AG09319 (cell line): Measurements from ENCODE around the gene P2RX3.

Experiments
- DNase-seq: peaks from one replicate; pipeline ENCODE4 v3.0.0-alpha.2; 2010; ENCODE audit warnings: low read depth; ENCODE audit errors: extremely low read depth
- TF ChIP-seq, protein P1 (sequence below): IDR thresholded peaks from 2 replicates; pipeline ENCODE4 v1.5.1; 2011; ENCODE audit warnings: low read depth, mild to moderate bottlenecking, inconsistent platforms, low read length, moderate library complexity

P2RX3 gene

DNA sequence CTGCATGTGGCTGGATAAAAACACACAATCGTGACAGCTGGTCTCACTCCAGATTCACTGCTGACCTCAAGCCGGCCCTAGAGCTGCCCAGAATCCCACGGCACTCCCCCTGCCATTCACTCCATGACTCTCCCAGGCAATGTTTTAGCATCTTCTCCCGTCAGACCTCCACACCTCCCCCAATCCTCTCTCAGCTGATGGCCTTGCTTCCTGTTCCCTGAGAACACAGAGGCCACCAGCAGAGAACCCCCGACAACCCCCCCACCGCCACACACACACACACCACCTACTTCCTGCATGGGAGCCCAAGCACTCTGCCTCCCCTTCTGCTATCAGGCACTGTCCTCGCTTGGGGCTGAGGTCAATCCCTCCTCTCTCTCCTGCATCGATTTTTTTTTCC lies 22.7 kb upstream of the P2RX3 start:
- DNase-seq, result no peak
- TF ChIP-seq, protein P1, sequence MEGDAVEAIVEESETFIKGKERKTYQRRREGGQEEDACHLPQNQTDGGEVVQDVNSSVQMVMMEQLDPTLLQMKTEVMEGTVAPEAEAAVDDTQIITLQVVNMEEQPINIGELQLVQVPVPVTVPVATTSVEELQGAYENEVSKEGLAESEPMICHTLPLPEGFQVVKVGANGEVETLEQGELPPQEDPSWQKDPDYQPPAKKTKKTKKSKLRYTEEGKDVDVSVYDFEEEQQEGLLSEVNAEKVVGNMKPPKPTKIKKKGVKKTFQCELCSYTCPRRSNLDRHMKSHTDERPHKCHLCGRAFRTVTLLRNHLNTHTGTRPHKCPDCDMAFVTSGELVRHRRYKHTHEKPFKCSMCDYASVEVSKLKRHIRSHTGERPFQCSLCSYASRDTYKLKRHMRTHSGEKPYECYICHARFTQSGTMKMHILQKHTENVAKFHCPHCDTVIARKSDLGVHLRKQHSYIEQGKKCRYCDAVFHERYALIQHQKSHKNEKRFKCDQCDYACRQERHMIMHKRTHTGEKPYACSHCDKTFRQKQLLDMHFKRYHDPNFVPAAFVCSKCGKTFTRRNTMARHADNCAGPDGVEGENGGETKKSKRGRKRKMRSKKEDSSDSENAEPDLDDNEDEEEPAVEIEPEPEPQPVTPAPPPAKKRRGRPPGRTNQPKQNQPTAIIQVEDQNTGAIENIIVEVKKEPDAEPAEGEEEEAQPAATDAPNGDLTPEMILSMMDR, result no peak

GRCh38 chr11:57316017-57316416 lies 22.1 kb upstream of the P2RX3 start:
- TF ChIP-seq, protein P1, result no peak
- DNase-seq, result no peak

GRCh38 chr11:57318178-57318577 lies 20.0 kb upstream of the P2RX3 start:
- no peak for DNase-seq
- TF ChIP-seq, protein P1, result no peak

- DNase-seq, result no peak
- TF ChIP-seq, protein P1, result no peak
Measured at GRCh38 chr11:57320067-57320718, 18.0 kb upstream of the P2RX3 start.

DNA sequence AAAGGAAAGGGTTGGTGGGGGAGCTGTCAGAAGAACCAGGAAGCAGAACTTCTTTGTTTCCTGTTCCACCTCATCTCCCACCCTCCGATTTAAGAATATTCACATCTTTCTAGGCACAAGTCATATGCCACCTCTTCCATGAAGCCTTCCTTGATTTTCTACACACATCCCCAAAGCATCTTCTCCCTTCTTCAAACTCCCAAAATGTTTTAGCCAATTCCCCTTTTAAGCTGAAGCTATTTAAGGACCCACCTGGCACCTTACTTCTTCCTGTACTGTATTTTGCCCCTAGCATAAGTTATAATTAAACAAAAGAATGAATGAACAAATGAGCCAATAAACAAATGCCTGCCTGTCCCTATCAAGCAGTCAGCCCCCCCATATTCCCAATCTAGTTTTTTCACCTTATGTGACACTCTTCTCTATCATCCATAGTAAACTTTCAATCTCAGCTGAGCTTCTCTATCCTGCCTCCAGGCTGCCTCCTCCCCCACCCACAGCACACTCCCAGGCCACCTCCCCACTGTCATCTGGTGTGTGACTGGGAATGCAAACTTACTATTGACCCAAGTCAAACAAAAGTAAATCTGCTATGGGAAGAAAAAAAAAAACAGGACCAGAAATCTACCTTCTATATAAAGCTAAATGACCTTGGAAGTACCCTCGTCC lies 17.3 kb upstream of the P2RX3 start:
- DNase-seq, result no peak
- TF ChIP-seq, protein P1, result no peak

- TF ChIP-seq, protein P1, result no peak
- DNase-seq, result no peak
Measured at GRCh38 chr11:57321388-57322255, 16.5 kb upstream of the P2RX3 start.
